AG09309 (cell line): ENCODE results near the gene ERBB2.
"Not testable (repeated sequence)": the region's sequence is repeated elsewhere in the genome, so short reads cannot be mapped to it uniquely, and the experiment has no call there.

Source experiments
- DNase-seq: peaks from one replicate; pipeline ENCODE4 v3.0.0-alpha.2; 2010; ENCODE audit warnings: low read depth
- H3K4me3 ChIP-seq: 2 replicates; pipeline ENCODE4 v1.5.1; 2011; ENCODE audit warnings: mild to moderate bottlenecking, low read depth, low read length, moderate library complexity; ENCODE audit not compliant: control insufficient read depth
- CTCF ChIP-seq: IDR thresholded peaks from 2 replicates; pipeline ENCODE4 v1.5.1; 2011; ENCODE audit warnings: mild to moderate bottlenecking, low read depth, low read length, inconsistent platforms; ENCODE audit not compliant: insufficient read depth, control insufficient read depth; ENCODE audit errors: missing control alignments

The ERBB2 gene

GRCh38 chr17:39705786-39706348 lies 6.0 kb downstream of the ERBB2 start:
- H3K4me3 ChIP-seq = no peak overlapping the region
- no peak for DNase-seq
- TF ChIP-seq CTCF = no peak

GRCh38 chr17:39706383-39706782 lies 6.5 kb downstream of the ERBB2 start:
- no peak for DNase-seq
- no peak overlapping the region for H3K4me3 ChIP-seq
- TF ChIP-seq CTCF = no peak

DNA sequence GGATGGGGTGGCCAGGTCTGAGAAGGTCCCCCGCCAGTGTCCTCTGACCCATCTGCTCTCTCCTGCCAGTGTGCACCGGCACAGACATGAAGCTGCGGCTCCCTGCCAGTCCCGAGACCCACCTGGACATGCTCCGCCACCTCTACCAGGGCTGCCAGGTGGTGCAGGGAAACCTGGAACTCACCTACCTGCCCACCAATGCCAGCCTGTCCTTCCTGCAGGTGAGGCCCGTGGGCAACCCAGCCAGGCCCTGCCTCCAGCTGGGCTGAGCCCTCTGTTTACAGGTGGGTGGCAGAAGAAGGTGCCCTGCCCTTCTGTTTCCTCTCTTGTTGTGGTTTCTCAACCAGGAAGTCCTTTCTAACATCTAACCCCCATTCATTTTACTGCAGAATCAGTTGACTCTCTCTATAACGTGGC lies 7.1 kb downstream of the ERBB2 start:
- no peak overlapping the region for H3K4me3 ChIP-seq
- TF ChIP-seq CTCF = no peak
- no peak for DNase-seq

DNA sequence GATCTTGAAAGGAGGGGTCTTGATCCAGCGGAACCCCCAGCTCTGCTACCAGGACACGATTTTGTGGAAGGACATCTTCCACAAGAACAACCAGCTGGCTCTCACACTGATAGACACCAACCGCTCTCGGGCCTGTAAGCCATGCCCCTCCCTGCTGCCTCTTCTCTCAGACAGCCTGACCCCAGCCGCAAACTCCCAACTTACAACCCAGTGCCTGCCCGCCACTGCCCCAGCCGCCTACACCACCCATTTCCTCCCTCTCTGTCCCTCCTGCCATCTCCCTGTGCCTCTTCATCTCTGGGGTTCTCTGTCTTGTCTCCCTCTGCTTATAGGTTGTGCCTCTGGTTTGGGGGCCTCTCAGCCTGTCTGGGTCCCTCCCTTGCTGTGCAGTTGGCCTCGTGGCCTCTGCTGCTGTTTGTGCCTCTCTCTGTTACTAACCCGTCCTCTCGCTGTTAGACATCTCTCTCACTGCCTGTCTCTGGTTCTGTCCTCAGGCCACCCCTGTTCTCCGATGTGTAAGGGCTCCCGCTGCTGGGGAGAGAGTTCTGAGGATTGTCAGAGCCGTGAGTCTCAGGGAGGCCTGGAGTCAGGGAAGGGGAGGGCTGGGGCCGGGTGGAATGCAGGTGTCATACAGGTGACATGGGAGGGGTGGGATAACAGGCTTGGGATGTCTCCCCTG lies 9.6 kb downstream of the ERBB2 start:
- no peak for TF ChIP-seq CTCF
- H3K4me3 ChIP-seq = no peak overlapping the region
- DNase-seq = no peak

GRCh38 chr17:39709998-39710964 lies 10.4 kb downstream of the ERBB2 start:
- H3K4me3 ChIP-seq = no peak overlapping the region

GRCh38 chr17:39711071-39711470 lies 11.2 kb downstream of the ERBB2 start:
- DNase-seq, H3K4me3 ChIP-seq: not testable (repeated sequence)

More at GRCh38 chr17:39709998-39710964, 10.4 kb downstream of the ERBB2 start:
- no peak for DNase-seq
- TF ChIP-seq CTCF = no peak

- DNase-seq = no peak
- no peak overlapping the region for H3K4me3 ChIP-seq
- TF ChIP-seq CTCF = no peak
These were observed 12.0 kb downstream of the ERBB2 start for GRCh38 chr17:39711851-39712250.
